GM21515 (cell line): ENCODE measurements around the gene ZNF92.
"Not testable (repeated sequence)": the region's sequence is repeated elsewhere in the genome, so short reads cannot be mapped to it uniquely, and the experiment has no call there.

Experiments used
- ATAC-seq: cut with Tn5 transposase; IDR thresholded peaks from one replicate; pipeline ENCODE4 v1.9.1; 2021; ENCODE audit not compliant: unreplicated experiment

ZNF92 gene

GRCh38 chr7:65373608-65374351 lies at the start of gene ZNF92:
Gene ZNF92 (plus strand): TSS chr7:65373855. CDS start chr7:65373998, 143 bp downstream.
- ATAC-seq, result peak; percentile 99

GRCh38 chr7:65325793-65326432 lies 47.7 kb upstream of the ZNF92 start:
- no peak for ATAC-seq

- peak; percentile 75 for ATAC-seq
Measured at GRCh38 chr7:65338346-65338745, 35.3 kb upstream of the ZNF92 start.

GRCh38 chr7:65339257-65339656 lies 34.4 kb upstream of the ZNF92 start:
- ATAC-seq, result no peak

- no peak for ATAC-seq
Measured at GRCh38 chr7:65342723-65343629, 30.7 kb upstream of the ZNF92 start.

- not testable (repeated sequence) for ATAC-seq
Measured at GRCh38 chr7:65344541-65344940, 29.1 kb upstream of the ZNF92 start.

- ATAC-seq, result no peak
Measured at GRCh38 chr7:65354263-65354662, 19.4 kb upstream of the ZNF92 start.

- ATAC-seq, result no peak
Measured at GRCh38 chr7:65369843-65370242, 3.8 kb upstream of the ZNF92 start.

GRCh38 chr7:65371468-65371867 lies 2.2 kb upstream of the ZNF92 start:
- no peak for ATAC-seq

- ATAC-seq, result no peak
Measured at GRCh38 chr7:65379318-65379717, 5.7 kb downstream of the ZNF92 start.

GRCh38 chr7:65381742-65382141 lies 8.1 kb downstream of the ZNF92 start:
- ATAC-seq, result no peak

- no peak for ATAC-seq
Measured at GRCh38 chr7:65382452-65382851, 8.8 kb downstream of the ZNF92 start.

- no peak for ATAC-seq
Measured at GRCh38 chr7:65387891-65388290, 14.2 kb downstream of the ZNF92 start.

- ATAC-seq, result peak; percentile 88
Measured at GRCh38 chr7:65390588-65390987, 16.9 kb downstream of the ZNF92 start.

GRCh38 chr7:65397730-65398142 lies 24.1 kb downstream of the ZNF92 start:
- no peak for ATAC-seq

- ATAC-seq, result not testable (repeated sequence)
Measured at GRCh38 chr7:65398671-65399070, 25.0 kb downstream of the ZNF92 start.

- ATAC-seq, result not testable (repeated sequence)
Measured at GRCh38 chr7:65399101-65399500, 25.4 kb downstream of the ZNF92 start.

GRCh38 chr7:65404020-65404419 lies 30.4 kb downstream of the ZNF92 start:
- ATAC-seq, result no peak

- ATAC-seq, result not testable (repeated sequence)
Measured at GRCh38 chr7:65406706-65407105, 33.1 kb downstream of the ZNF92 start.

GRCh38 chr7:65409363-65409762 lies 35.7 kb downstream of the ZNF92 start:
- no peak for ATAC-seq

- no peak for ATAC-seq
Measured at GRCh38 chr7:65411249-65411648, 37.6 kb downstream of the ZNF92 start.
